ENCODE results near the gene TRIM41.

TRIM41 gene

DNA sequence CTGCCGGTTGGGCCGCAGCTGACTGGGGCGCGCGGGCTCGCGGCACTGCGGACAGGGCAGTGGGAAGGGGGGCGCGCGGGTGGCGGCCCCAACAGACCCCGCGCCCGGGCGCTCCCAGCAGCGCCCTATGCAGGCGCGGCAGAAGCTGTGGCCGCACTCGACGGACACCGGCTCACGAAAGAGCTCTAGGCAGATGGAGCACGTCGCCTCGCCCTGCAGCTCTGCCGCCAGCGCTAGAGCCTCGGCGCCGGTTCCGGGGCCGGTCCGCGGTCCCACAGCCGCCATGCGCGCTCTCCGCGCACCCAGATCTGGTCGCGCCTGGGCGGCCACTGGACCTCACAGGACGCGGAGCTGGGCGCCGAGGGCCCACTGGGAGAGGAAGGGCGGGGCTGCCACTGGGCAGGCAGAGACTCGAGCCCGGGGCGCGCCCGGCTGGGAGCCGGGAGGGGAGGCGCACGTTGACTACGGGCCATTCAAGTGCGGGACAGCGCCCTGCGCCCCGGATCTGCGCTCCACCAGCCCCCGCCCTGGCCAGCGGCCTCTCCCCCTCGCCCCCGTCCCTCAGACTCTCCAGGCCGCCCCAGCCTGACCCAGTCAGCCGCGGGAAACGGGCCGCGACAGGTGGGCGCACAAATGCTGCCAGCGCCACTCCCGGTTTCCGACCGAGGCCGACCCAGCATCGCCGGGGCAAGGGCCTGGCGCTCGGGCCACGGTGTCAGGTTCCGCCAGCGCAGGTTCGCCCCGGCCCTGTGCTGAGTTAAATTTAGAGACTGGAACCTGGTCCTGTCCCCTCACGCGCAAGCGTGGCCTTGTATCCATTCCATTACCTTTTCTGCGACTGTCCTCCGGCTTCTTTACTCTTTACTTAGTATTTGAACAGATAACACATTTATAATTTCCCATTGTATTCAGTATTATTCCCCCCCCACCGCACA lies 18.0 kb upstream of the TRIM41 start, which contains the start of gene TRIM7:
Gene TRIM7 (minus strand): TSS at position 371 of the 935 bp plus-strand sequence. CDS start 86 bp downstream, at position 285.
- Histone ChIP-seq H3K4me2 (ENCODE audit: low read depth, low read length, poor library complexity, severe bottlenecking) (peak within 1 kb of the TSS; percentile 60), H3K27ac (ENCODE audit: low read depth, low read length) (no peak within 1 kb of the TSS), H3K9ac (ENCODE audit: low read length) (no peak within 1 kb of the TSS), H3K36me3 (ENCODE audit: low read length) (no peaks in the 10 kb centered on the region), H3K9me2 (replicated peaks; ENCODE audit: insufficient read depth, low read length) (no peaks in the 10 kb centered on the region), H4K20me1 (ENCODE audit: low read depth, low read length) (no peaks in the 10 kb centered on the region), H3K27me3 (ENCODE audit: low read length) (no peaks in the 10 kb centered on the region), H3K9me3 (ENCODE audit: insufficient read depth, low read length) (no peaks in the 10 kb centered on the region), H3K79me2 (ENCODE audit: insufficient read depth, low read length) (no peaks in the 10 kb centered on the region), H2AFZ (ENCODE audit: low read depth, low read length, severe bottlenecking) (no peak within 1 kb of the TSS), H3K4me3 (ENCODE audit: insufficient read depth, low read length, poor library complexity, severe bottlenecking) (peak within 1 kb of the TSS; percentile 23), H3F3A (ENCODE audit: insufficient read depth) (peaks cover 7% of the 10 kb centered on the region)
- TF ChIP-seq EZH2phosphoT487 (conservative IDR thresholded peaks at IDR 0.05; ENCODE audit: low read length): no peak
- no peak for TF ChIP-seq CTCF (IDR thresholded peaks at IDR 0.05; ENCODE audit: insufficient read depth, low read length, poor library complexity, severe bottlenecking)

GRCh38 chr5:181205761-181206649 lies 17.1 kb upstream of the TRIM41 start:
- TF ChIP-seq CTCF (IDR thresholded peaks at IDR 0.05; ENCODE audit: insufficient read depth, low read length, poor library complexity, severe bottlenecking) (no peak), EZH2phosphoT487 (conservative IDR thresholded peaks at IDR 0.05; ENCODE audit: low read length) (peak; percentile 76; the same call in 1 of the 2 replicates)
- Histone ChIP-seq H3K27ac (ENCODE audit: low read depth, low read length) (no peak overlapping the region), H3K27me3 (ENCODE audit: low read length) (no peaks in the 10 kb centered on the region), H3K4me3 (ENCODE audit: insufficient read depth, low read length, poor library complexity, severe bottlenecking) (peak overlapping the region; percentile 23), H3K9ac (ENCODE audit: low read length) (peak overlapping the region; percentile 10; the same call in 1 of the 2 replicates), H4K20me1 (ENCODE audit: low read depth, low read length) (no peaks in the 10 kb centered on the region), H3K9me3 (ENCODE audit: insufficient read depth, low read length) (no peaks in the 10 kb centered on the region), H3F3A (ENCODE audit: insufficient read depth) (peaks cover 7% of the 10 kb centered on the region), H3K9me2 (replicated peaks; ENCODE audit: insufficient read depth, low read length) (no peaks in the 10 kb centered on the region), H3K79me2 (ENCODE audit: insufficient read depth, low read length) (no peaks in the 10 kb centered on the region), H3K36me3 (ENCODE audit: low read length) (no peaks in the 10 kb centered on the region), H2AFZ (ENCODE audit: low read depth, low read length, severe bottlenecking) (no peak overlapping the region), H3K4me2 (ENCODE audit: low read depth, low read length, poor library complexity, severe bottlenecking) (peak overlapping the region; percentile 60)

- peak overlapping the region; percentile 37; the same call in 1 of the 2 replicates for H3K27ac ChIP-seq (ENCODE audit: low read depth, low read length)
Observed at GRCh38 chr5:181207214-181207959, 15.7 kb upstream of the TRIM41 start.

More at GRCh38 chr5:181207214-181207959, 15.7 kb upstream of the TRIM41 start:
- no peaks in the 10 kb centered on the region for H3K9me2 ChIP-seq (replicated peaks; ENCODE audit: insufficient read depth, low read length)
- H3F3A ChIP-seq (ENCODE audit: insufficient read depth): peaks cover 12% of the 10 kb centered on the region
- H3K9ac ChIP-seq (ENCODE audit: low read length): peak overlapping the region; percentile 57
- H3K4me2 ChIP-seq (ENCODE audit: low read depth, low read length, poor library complexity, severe bottlenecking): peak overlapping the region; percentile 60
- H3K36me3 ChIP-seq (ENCODE audit: low read length): no peaks in the 10 kb centered on the region
- peak overlapping the region; percentile 54 for H3K4me3 ChIP-seq (ENCODE audit: insufficient read depth, low read length, poor library complexity, severe bottlenecking)
- H3K9me3 ChIP-seq (ENCODE audit: insufficient read depth, low read length): no peaks in the 10 kb centered on the region
- H2AFZ ChIP-seq (ENCODE audit: low read depth, low read length, severe bottlenecking): peak overlapping the region; percentile 68
- no peaks in the 10 kb centered on the region for H3K79me2 ChIP-seq (ENCODE audit: insufficient read depth, low read length)
- TF ChIP-seq EZH2phosphoT487 (conservative IDR thresholded peaks at IDR 0.05; ENCODE audit: low read length) (no peak), CTCF (IDR thresholded peaks at IDR 0.05; ENCODE audit: insufficient read depth, low read length, poor library complexity, severe bottlenecking) (no peak)
- H3K27me3 ChIP-seq (ENCODE audit: low read length): no peaks in the 10 kb centered on the region
- H4K20me1 ChIP-seq (ENCODE audit: low read depth, low read length): no peaks in the 10 kb centered on the region

All from SU-DHL-6 (cell line).